NCI-H1694 (cell line): Measurements from ENCODE around the gene RPS6KA1.
"Not testable (repeated sequence)": the region's sequence is repeated elsewhere in the genome, so short reads cannot be mapped to it uniquely, and the experiment has no call there.

Source experiments
- DNase-seq: peaks from one replicate; lab custom pipeline; 2025; lab: John Stamatoyannopoulos, UW

The RPS6KA1 gene

GRCh38 chr1:26555550-26555981 is 26.0 kb downstream of the RPS6KA1 start:
- DNase-seq = no peak

GRCh38 chr1:26556111-26556510 is 26.6 kb downstream of the RPS6KA1 start:
- DNase-seq = no peak

- DNase-seq = no peak
These were observed 27.4 kb downstream of the RPS6KA1 start for GRCh38 chr1:26557008-26557407.

- no peak for DNase-seq
These were observed 29.1 kb downstream of the RPS6KA1 start for GRCh38 chr1:26558685-26559048.

- no peak for DNase-seq
These were observed 30.8 kb downstream of the RPS6KA1 start for GRCh38 chr1:26560403-26560780.

- no peak for DNase-seq
These were observed 40.7 kb downstream of the RPS6KA1 start for GRCh38 chr1:26570287-26570686.

GRCh38 chr1:26571381-26571780 is 41.8 kb downstream of the RPS6KA1 start:
- no peak for DNase-seq

- no peak for DNase-seq
These were observed 44.5 kb downstream of the RPS6KA1 start for GRCh38 chr1:26574018-26574417.

GRCh38 chr1:26574719-26575251 is 45.2 kb downstream of the RPS6KA1 start:
- no peak for DNase-seq

GRCh38 chr1:26575348-26575747 is 45.8 kb downstream of the RPS6KA1 start:
- DNase-seq = no peak

GRCh38 chr1:26578167-26578566 is 48.6 kb downstream of the RPS6KA1 start:
- no peak for DNase-seq

GRCh38 chr1:26579681-26580111 is 50.1 kb downstream of the RPS6KA1 start:
- DNase-seq = no peak

GRCh38 chr1:26580116-26580515 is 50.6 kb downstream of the RPS6KA1 start:
- DNase-seq = no peak

- DNase-seq = no peak
These were observed 51.7 kb downstream of the RPS6KA1 start for GRCh38 chr1:26581287-26581651.

GRCh38 chr1:26582053-26582835 is 52.7 kb downstream of the RPS6KA1 start:
- no peak for DNase-seq

- DNase-seq = no peak
These were observed 53.4 kb downstream of the RPS6KA1 start for GRCh38 chr1:26582836-26583460.

GRCh38 chr1:26583646-26584485 is 54.3 kb downstream of the RPS6KA1 start:
- no peak for DNase-seq

GRCh38 chr1:26584588-26584987 is 55.0 kb downstream of the RPS6KA1 start:
- not testable (repeated sequence) for DNase-seq

GRCh38 chr1:26585471-26585870 is 55.9 kb downstream of the RPS6KA1 start:
- no peak for DNase-seq

- DNase-seq = no peak
These were observed 63.8 kb downstream of the RPS6KA1 start for GRCh38 chr1:26593385-26593784.

GRCh38 chr1:26594593-26594992 is 65.0 kb downstream of the RPS6KA1 start:
- DNase-seq = not testable (repeated sequence)

- peak; percentile 64 for DNase-seq
These were observed 68.1 kb downstream of the RPS6KA1 start for GRCh38 chr1:26597629-26598039.
